Karpas-422 (cell line): ENCODE results near the gene L1CAM. TPM values are rescaled to one million over a fixed set of nuclear protein-coding genes. Genes with fewer than 3 reads are reported as not detected.

Experiments
- DNase-seq: peaks from one replicate; pipeline ENCODE4 v3.0.0-alpha.2; 2015
- H2AFZ ChIP-seq: fragments of 200-600 bp; sonication (generic); 2 replicates; pipeline ENCODE4 v1.6.1; 2014; ENCODE audit warnings: antibody characterized with exemption, low read length, mixed read lengths
- H3K27ac ChIP-seq: fragments of 200-600 bp; sonication (generic); 2 replicates; pipeline ENCODE4 v1.5.1; 2014; ENCODE audit warnings: mild to moderate bottlenecking, low read length, moderate library complexity
- H3K27me3 ChIP-seq: fragments of 200-600 bp; sonication (generic); 2 replicates; pipeline ENCODE4 v1.6.1; 2014; ENCODE audit warnings: low read length, mixed read lengths
- H3K36me3 ChIP-seq: fragments of 200-600 bp; sonication (generic); 2 replicates; pipeline ENCODE4 v1.6.1; 2014; ENCODE audit warnings: low read length, mixed read lengths; ENCODE audit not compliant: insufficient read depth
- H3K4me1 ChIP-seq: fragments of 200-600 bp; sonication (generic); 2 replicates; pipeline ENCODE4 v1.6.1; 2014; ENCODE audit warnings: mild to moderate bottlenecking, low read length, mixed read lengths
- H3K4me2 ChIP-seq: fragments of 200-600 bp; sonication (generic); 2 replicates; pipeline ENCODE4 v1.6.1; 2014; ENCODE audit warnings: low read length, low read depth, mild to moderate bottlenecking; ENCODE audit not compliant: poor library complexity, severe bottlenecking
- H3K4me3 ChIP-seq: fragments of 200-600 bp; sonication (generic); 2 replicates; pipeline ENCODE4 v1.5.1; 2014; ENCODE audit warnings: mild to moderate bottlenecking, antibody characterized with exemption, low read length, mixed read lengths
- H3K79me2 ChIP-seq: fragments of 200-600 bp; sonication (generic); 2 replicates; pipeline ENCODE4 v1.6.1; 2014; ENCODE audit warnings: mild to moderate bottlenecking, low read length, mixed read lengths
- H3K9ac ChIP-seq: fragments of 200-600 bp; sonication (generic); 2 replicates; pipeline ENCODE4 v1.6.0; 2014; ENCODE audit warnings: low read length
- H3K9me2 ChIP-seq: fragments of 200-600 bp; sonication (generic), shearing (Covaris generic); replicated peaks from 2 replicates; pipeline ENCODE4 v1.6.0; 2014; ENCODE audit warnings: mild to moderate bottlenecking, low read length, moderate library complexity; ENCODE audit not compliant: insufficient read depth
- H3K9me3 ChIP-seq: fragments of 300-700, 200-600 bp; sonication (generic); 2 replicates; pipeline ENCODE4 v1.6.1; 2014; ENCODE audit warnings: low read length, mixed read lengths
- H4K20me1 ChIP-seq: fragments of 200-600 bp; sonication (generic); 2 replicates; pipeline ENCODE4 v1.6.1; 2014; ENCODE audit warnings: mild to moderate bottlenecking, antibody characterized with exemption, low read length, low read depth; ENCODE audit not compliant: insufficient read depth
- total RNA-seq: library from RNA; depleted of rRNA; stranded (reverse); fragments of >200 nt; shearing (Covaris generic); gene quantifications from 2 replicates; pipeline ENCODE4 v1.2.3, GENCODE V29; 2014; ENCODE audit warnings: low replicate concordance

The L1CAM gene
- total RNA-seq, 1 experiment from 2014 or later = not detected

DNA sequence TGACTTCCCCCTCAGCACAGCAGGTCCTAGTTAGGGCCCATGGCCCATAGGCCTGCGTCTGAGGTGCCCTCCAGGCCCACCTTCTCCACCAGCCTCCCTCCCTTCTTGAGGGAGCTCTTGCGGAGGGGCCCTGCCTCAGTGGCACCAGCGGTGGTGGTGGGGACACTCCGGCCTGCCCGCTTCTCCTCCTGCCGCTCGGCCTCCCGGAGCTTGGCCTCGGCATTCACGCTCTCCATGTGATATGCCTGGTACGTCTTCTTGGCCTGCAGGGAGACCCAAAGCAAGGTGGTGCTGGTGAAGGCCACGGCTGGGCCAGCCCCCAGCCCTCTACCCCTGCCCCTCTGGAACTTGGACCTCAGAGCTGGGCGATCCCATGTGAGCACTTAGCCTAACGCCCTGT is 34.6 kb upstream of the L1CAM start:
- Histone ChIP-seq H3K4me2 (no peak overlapping the region), H4K20me1 (peaks cover 14% of the 10 kb centered on the region; the same call in 1 of the 2 replicates), H3K36me3 (no peaks in the 10 kb centered on the region), H3K4me1 (peaks cover 14% of the 10 kb centered on the region), H3K9me3 (no peaks in the 10 kb centered on the region), H3K79me2 (peaks cover 19% of the 10 kb centered on the region), H3K27me3 (no peaks in the 10 kb centered on the region), H2AFZ (no peak overlapping the region), H3K4me3 (no peak overlapping the region), H3K27ac (no peak overlapping the region), H3K9ac (no peak overlapping the region), H3K9me2 (no peaks in the 10 kb centered on the region)
- DNase-seq = no peak

- Histone ChIP-seq H3K27ac (no peak overlapping the region), H3K27me3 (no peaks in the 10 kb centered on the region), H2AFZ (no peak overlapping the region), H3K9me3 (no peaks in the 10 kb centered on the region), H3K36me3 (no peaks in the 10 kb centered on the region), H3K4me1 (peaks cover 4% of the 10 kb centered on the region), H3K9ac (no peak overlapping the region), H3K9me2 (no peaks in the 10 kb centered on the region), H3K4me3 (no peak overlapping the region), H3K4me2 (no peak overlapping the region), H4K20me1 (peaks cover 14% of the 10 kb centered on the region; the same call in 1 of the 2 replicates), H3K79me2 (peaks cover 10% of the 10 kb centered on the region)
- DNase-seq = no peak
These were observed 33.3 kb upstream of the L1CAM start for GRCh38 chrX:153919281-153919680.

GRCh38 chrX:153917869-153918268 is 31.9 kb upstream of the L1CAM start:
- no peak for DNase-seq
- Histone ChIP-seq H3K4me2 (no peak overlapping the region), H3K9me3 (no peaks in the 10 kb centered on the region), H3K27ac (no peak overlapping the region), H3K79me2 (no peaks in the 10 kb centered on the region), H4K20me1 (peaks cover 8% of the 10 kb centered on the region; the same call in 1 of the 2 replicates), H3K36me3 (no peaks in the 10 kb centered on the region), H3K9me2 (no peaks in the 10 kb centered on the region), H3K9ac (no peak overlapping the region), H3K4me1 (no peaks in the 10 kb centered on the region), H3K4me3 (no peak overlapping the region), H3K27me3 (no peaks in the 10 kb centered on the region), H2AFZ (no peak overlapping the region)

DNA sequence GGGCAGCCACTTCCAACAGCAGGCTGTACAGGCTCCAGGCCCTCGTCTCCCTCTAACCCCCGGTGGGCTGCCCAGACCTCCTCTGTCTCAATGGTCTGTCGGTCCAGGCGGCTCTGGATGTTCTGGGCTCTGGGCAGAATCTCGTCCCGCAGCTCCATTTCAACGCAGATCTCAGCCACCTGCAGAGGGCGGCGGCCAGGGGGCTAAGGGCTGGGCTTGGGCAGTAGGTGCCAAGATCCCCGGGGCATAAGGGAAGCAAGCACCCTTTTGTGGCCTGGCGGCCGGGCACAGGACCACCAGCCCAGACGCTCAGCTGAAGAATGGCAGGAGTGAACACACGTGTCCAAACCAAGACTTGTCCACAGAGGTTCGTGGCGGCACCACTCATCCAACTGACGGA is 27.7 kb upstream of the L1CAM start:
- H3K9me2 ChIP-seq = no peaks in the 10 kb centered on the region
- no peak for DNase-seq
- no peaks in the 10 kb centered on the region for H3K4me1 ChIP-seq
- no peaks in the 10 kb centered on the region for H3K79me2 ChIP-seq
- H3K27ac ChIP-seq = no peak overlapping the region
- no peaks in the 10 kb centered on the region for H3K27me3 ChIP-seq
- no peak overlapping the region for H2AFZ ChIP-seq
- no peak overlapping the region for H3K4me2 ChIP-seq
- H3K9ac ChIP-seq = no peak overlapping the region
- 0 out of 2 replicates have a peak, but pooled peaks cover 2% of the 10 kb centered on the region for H4K20me1 ChIP-seq
- no peaks in the 10 kb centered on the region for H3K9me3 ChIP-seq
- H3K36me3 ChIP-seq = no peaks in the 10 kb centered on the region
- H3K4me3 ChIP-seq = no peak overlapping the region

DNA sequence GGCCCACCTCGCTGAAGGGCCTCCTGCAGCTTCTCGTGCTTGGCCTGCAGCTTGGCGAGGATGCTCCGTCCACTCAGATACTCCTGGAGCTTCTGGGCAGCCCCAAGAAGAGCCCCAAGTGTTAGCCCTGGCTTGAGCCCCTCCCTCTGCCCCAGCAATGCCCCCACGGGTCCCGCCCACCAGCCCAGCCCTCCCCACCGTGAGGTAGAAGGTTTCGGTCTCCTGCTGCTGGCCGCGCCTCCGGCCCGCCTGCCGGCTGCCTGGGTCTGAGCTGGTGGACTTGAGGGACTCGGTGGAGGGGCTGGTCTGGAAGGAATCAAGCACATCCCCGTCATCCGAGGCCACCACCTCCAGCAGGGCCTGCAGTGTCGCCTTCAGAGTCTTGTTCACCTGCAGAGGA is 27.2 kb upstream of the L1CAM start:
- no peak for DNase-seq
- Histone ChIP-seq H3K9me3 (no peaks in the 10 kb centered on the region), H4K20me1 (0 out of 2 replicates have a peak, but pooled peaks cover 4% of the 10 kb centered on the region), H3K36me3 (no peaks in the 10 kb centered on the region), H3K9me2 (no peaks in the 10 kb centered on the region), H3K27ac (no peak overlapping the region), H3K4me3 (no peak overlapping the region), H3K4me2 (no peak overlapping the region), H3K79me2 (no peaks in the 10 kb centered on the region), H3K4me1 (no peaks in the 10 kb centered on the region), H3K9ac (no peak overlapping the region), H2AFZ (no peak overlapping the region), H3K27me3 (no peaks in the 10 kb centered on the region)

GRCh38 chrX:153911798-153912197 is 25.8 kb upstream of the L1CAM start:
- H3K4me2 ChIP-seq = no peak overlapping the region
- no peak for DNase-seq
- H3K36me3 ChIP-seq = no peaks in the 10 kb centered on the region
- no peaks in the 10 kb centered on the region for H3K9me3 ChIP-seq
- H3K79me2 ChIP-seq = no peaks in the 10 kb centered on the region
- H3K27me3 ChIP-seq = no peaks in the 10 kb centered on the region
- H3K27ac ChIP-seq = no peak overlapping the region
- no peak overlapping the region for H2AFZ ChIP-seq
- no peak overlapping the region for H3K4me3 ChIP-seq
- H3K9me2 ChIP-seq = no peaks in the 10 kb centered on the region
- no peaks in the 10 kb centered on the region for H3K4me1 ChIP-seq
- H3K9ac ChIP-seq = no peak overlapping the region
- 0 out of 2 replicates have a peak, but pooled peaks cover 4% of the 10 kb centered on the region for H4K20me1 ChIP-seq

GRCh38 chrX:153910446-153910845 is 24.5 kb upstream of the L1CAM start:
- H2AFZ ChIP-seq = no peak overlapping the region
- H3K9ac ChIP-seq = no peak overlapping the region
- H4K20me1 ChIP-seq = 0 out of 2 replicates have a peak, but pooled peaks cover 4% of the 10 kb centered on the region
- H3K4me3 ChIP-seq = no peak overlapping the region
- no peak overlapping the region for H3K27ac ChIP-seq
- no peaks in the 10 kb centered on the region for H3K9me3 ChIP-seq
- no peaks in the 10 kb centered on the region for H3K36me3 ChIP-seq
- H3K9me2 ChIP-seq = no peaks in the 10 kb centered on the region
- H3K4me1 ChIP-seq = no peaks in the 10 kb centered on the region
- no peaks in the 10 kb centered on the region for H3K79me2 ChIP-seq
- no peak for DNase-seq
- H3K27me3 ChIP-seq = no peaks in the 10 kb centered on the region
- no peak overlapping the region for H3K4me2 ChIP-seq

- Histone ChIP-seq H3K9ac (no peak overlapping the region), H3K9me3 (no peaks in the 10 kb centered on the region), H3K4me1 (no peaks in the 10 kb centered on the region), H3K4me2 (no peak overlapping the region), H3K27me3 (no peaks in the 10 kb centered on the region), H3K27ac (no peak overlapping the region), H3K36me3 (no peaks in the 10 kb centered on the region), H3K9me2 (no peaks in the 10 kb centered on the region), H3K79me2 (no peaks in the 10 kb centered on the region), H4K20me1 (0 out of 2 replicates have a peak, but pooled peaks cover 4% of the 10 kb centered on the region), H3K4me3 (no peak overlapping the region), H2AFZ (no peak overlapping the region)
- no peak for DNase-seq
These were observed 24.0 kb upstream of the L1CAM start for GRCh38 chrX:153909980-153910360.
